ENCODE data around the gene SH3PXD2B.

DNA sequence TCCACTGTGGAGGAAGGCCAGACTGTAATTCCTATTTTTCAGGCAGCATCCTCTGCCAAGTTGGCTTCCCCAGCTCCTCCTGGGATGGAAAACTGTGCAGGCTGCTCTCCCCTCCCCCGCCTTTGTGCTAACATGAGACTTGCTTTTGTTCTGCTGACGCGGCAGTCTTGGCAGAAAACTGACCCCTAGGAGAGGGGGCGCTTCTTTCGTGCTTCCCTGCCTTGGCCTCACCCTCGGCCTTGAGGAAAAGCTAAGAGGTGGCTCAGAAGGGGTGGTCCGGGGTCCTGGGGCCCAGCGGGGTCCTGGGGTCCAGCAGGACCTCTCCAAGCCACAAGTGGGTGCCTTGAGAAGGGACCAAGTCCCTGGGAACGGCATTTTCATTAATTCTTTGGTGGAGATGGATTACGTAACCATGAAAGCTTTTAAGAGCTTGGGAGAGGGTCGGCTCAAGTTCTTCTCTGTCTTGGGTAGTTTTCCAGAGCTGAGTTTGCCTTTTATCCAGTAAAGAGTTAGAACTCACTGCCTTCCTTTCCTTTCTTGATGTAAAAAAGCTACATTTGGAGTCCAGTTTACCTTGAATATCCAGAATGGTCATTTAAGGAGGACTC lies 51.0 kb downstream of the SH3PXD2B start:
- TF ChIP-seq, protein P1, sequence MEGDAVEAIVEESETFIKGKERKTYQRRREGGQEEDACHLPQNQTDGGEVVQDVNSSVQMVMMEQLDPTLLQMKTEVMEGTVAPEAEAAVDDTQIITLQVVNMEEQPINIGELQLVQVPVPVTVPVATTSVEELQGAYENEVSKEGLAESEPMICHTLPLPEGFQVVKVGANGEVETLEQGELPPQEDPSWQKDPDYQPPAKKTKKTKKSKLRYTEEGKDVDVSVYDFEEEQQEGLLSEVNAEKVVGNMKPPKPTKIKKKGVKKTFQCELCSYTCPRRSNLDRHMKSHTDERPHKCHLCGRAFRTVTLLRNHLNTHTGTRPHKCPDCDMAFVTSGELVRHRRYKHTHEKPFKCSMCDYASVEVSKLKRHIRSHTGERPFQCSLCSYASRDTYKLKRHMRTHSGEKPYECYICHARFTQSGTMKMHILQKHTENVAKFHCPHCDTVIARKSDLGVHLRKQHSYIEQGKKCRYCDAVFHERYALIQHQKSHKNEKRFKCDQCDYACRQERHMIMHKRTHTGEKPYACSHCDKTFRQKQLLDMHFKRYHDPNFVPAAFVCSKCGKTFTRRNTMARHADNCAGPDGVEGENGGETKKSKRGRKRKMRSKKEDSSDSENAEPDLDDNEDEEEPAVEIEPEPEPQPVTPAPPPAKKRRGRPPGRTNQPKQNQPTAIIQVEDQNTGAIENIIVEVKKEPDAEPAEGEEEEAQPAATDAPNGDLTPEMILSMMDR (CRISPR knock-in tag; IDR thresholded peaks at IDR 0.05): no peak
- TF ChIP-seq, protein P2, sequence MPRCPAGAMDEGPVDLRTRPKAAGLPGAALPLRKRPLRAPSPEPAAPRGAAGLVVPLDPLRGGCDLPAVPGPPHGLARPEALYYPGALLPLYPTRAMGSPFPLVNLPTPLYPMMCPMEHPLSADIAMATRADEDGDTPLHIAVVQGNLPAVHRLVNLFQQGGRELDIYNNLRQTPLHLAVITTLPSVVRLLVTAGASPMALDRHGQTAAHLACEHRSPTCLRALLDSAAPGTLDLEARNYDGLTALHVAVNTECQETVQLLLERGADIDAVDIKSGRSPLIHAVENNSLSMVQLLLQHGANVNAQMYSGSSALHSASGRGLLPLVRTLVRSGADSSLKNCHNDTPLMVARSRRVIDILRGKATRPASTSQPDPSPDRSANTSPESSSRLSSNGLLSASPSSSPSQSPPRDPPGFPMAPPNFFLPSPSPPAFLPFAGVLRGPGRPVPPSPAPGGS (CRISPR knock-in tag; IDR thresholded peaks at IDR 0.05): no peak
- TF ChIP-seq MEIS2 (CRISPR knock-in tag; IDR thresholded peaks at IDR 0.05): no peak
- TF ChIP-seq, protein P3, sequence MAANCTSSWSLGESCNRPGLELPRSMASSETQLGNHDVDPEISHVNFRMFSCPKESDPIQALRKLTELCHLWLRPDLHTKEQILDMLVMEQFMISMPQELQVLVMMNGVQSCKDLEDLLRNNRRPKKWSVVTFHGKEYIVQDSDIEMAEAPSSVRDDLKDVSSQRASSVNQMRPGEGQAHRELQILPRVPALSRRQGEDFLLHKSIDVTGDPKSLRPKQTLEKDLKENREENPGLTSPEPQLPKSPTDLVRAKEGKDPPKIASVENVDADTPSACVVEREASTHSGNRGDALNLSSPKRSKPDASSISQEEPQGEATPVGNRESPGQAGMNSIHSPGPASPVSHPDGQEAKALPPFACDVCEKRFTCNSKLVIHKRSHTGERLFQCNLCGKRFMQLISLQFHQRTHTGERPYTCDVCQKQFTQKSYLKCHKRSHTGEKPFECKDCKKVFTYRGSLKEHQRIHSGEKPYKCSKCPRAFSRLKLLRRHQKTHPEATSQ (CRISPR knock-in tag; IDR thresholded peaks at IDR 0.05; ENCODE audit: borderline replicate concordance): no peak
